Raji (cell line): ENCODE data around the gene AGFG2.

Experiments
- POLR2A ChIP-seq: IDR thresholded peaks from 2 replicates; pipeline ENCODE4 v1.6.1; 2011; ENCODE audit warnings: low read depth, low read length, control low read depth; ENCODE audit not compliant: insufficient read depth

AGFG2 gene

GRCh38 chr7:100567751-100568175 lies 28.8 kb downstream of the AGFG2 start:
- TF ChIP-seq POLR2A: no peak

GRCh38 chr7:100568176-100568895 lies 29.3 kb downstream of the AGFG2 start:
- TF ChIP-seq POLR2A: peak; percentile 19; the same call in 1 of the 2 replicates

GRCh38 chr7:100568896-100569844 lies 30.2 kb downstream of the AGFG2 start:
- 0 out of 2 replicates have a peak, but pooled peaks have one; percentile 8 for TF ChIP-seq POLR2A

- TF ChIP-seq POLR2A: no peak
Measured at GRCh38 chr7:100570954-100571828, 32.2 kb downstream of the AGFG2 start.

- TF ChIP-seq POLR2A: no peak
Measured at GRCh38 chr7:100571829-100572116, 32.8 kb downstream of the AGFG2 start.

GRCh38 chr7:100572281-100572948 lies 33.4 kb downstream of the AGFG2 start:
- TF ChIP-seq POLR2A: no peak

- TF ChIP-seq POLR2A: no peak
Measured at GRCh38 chr7:100572949-100573675, 34.1 kb downstream of the AGFG2 start.

- no peak for TF ChIP-seq POLR2A
Measured at GRCh38 chr7:100573691-100574361, 34.8 kb downstream of the AGFG2 start, which contains the start of gene SAP25. Gene SAP25, minus strand, starts transcription at chr7:100573900. Its CDS starts 158 bp downstream, at chr7:100573742.

GRCh38 chr7:100574362-100575205 lies 35.6 kb downstream of the AGFG2 start:
- no peak for TF ChIP-seq POLR2A

GRCh38 chr7:100575206-100575631 lies 36.2 kb downstream of the AGFG2 start:
- no peak for TF ChIP-seq POLR2A

- no peak for TF ChIP-seq POLR2A
Measured at GRCh38 chr7:100575746-100576383, 36.9 kb downstream of the AGFG2 start.

GRCh38 chr7:100576384-100576993 lies 37.5 kb downstream of the AGFG2 start:
- TF ChIP-seq POLR2A: no peak

- TF ChIP-seq POLR2A: no peak
Measured at GRCh38 chr7:100577103-100577502, 38.1 kb downstream of the AGFG2 start.
